Tibial artery (tissue), 4 donors: ENCODE measurements around the gene EGFL7.

Experiments
- DNase-seq, 2 donors: peaks; one replicate each; pipeline ENCODE4 v3.0.0-alpha.2; 2019
- H3K27ac ChIP-seq, 2 donors: fragments of 200-600 bp; sonication (generic) in 1 of 2; 1 replicate in 1 of 2; 2 replicates in 1 of 2; pipeline ENCODE4 v1.5.1; 2018 to 2019; ENCODE audit warnings: mild to moderate bottlenecking in 1 of 2
- H3K27me3 ChIP-seq, 2 donors: fragments of 200-600 bp; sonication (generic) in 1 of 2; one replicate each; pipeline versions ENCODE4 v1.5.1 to v1.6.0; 2016 to 2019
- H3K36me3 ChIP-seq, 3 donors: fragments of 200-600 bp; sonication (generic) in 2 of 3; one replicate each; pipeline ENCODE4 v1.5.1; 2016 to 2019; ENCODE audit warnings: mild to moderate bottlenecking in 2 of 3
- H3K4me1 ChIP-seq, 4 donors: fragments of 200-600 bp; sonication (generic) in 2 of 4; 1 replicate in 3 of 4; 2 replicates in 1 of 4; pipeline ENCODE4 v1.5.1; 2016 to 2019
- H3K4me3 ChIP-seq, 2 donors: fragments of 200-600 bp; sonication (generic) in 1 of 2; 1 replicate in 1 of 2; 2 replicates in 1 of 2; pipeline ENCODE4 v1.5.1; 2018 to 2019; ENCODE audit warnings: mild to moderate bottlenecking in 2 of 2
- H3K9me3 ChIP-seq, 3 donors: fragments of 200-600 bp; sonication (generic) in 1 of 3; one replicate each; pipeline ENCODE4 v1.5.1; 2016 to 2019
- intact Hi-C: fragments of 100-400 bp; cut with DNase I; formaldehyde crosslinking; loops from one replicate; pipeline ENCODE4 v1.15.0; 2023; ENCODE audit warnings: low total_unique reads
- TF ChIP-seq, protein P1 (sequence below), 2 experiments: fragments of 200-600 bp in 1 of 2; fragments of 450-650 bp in 1 of 2; IDR thresholded peaks; one replicate each; pipeline ENCODE4 v1.5.1; 2017 to 2019; ENCODE audit warnings: antibody characterized with exemption in 2 of 2, mild to moderate bottlenecking in 1 of 2, moderate library complexity in 1 of 2

The EGFL7 gene

DNA sequence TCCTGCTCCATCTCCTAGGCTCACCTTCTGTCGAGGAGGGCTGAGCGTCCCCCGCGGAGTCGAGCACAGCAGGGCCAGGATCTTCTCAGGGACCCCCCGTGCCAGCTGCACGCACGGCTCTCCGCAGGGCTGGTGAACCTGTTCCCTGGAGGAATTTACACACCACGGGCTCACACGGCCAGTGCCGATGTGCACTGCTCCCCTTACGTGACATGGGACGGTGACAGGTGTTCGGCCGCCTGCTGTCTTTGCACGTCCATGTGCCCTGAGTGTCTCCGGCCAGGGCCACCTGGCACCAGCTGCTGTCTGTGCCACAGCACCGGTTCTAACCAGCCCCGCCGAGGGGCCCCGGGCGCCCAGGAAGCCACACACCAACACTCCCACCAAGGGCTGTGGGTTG lies 33.2 kb downstream of the EGFL7 start:
- Histone ChIP-seq H3K36me3 (no peaks in the 10 kb centered on the region), H3K27ac (no peak overlapping the region), H3K4me1 (peaks cover 0 to 17% (median under 1%) of the 10 kb centered on the region in 4 donors), H3K9me3 (no peaks in the 10 kb centered on the region), H3K4me3 (no peak overlapping the region), H3K27me3 (peaks cover 0 to 56% of the 10 kb centered on the region in 2 donors)
- TF ChIP-seq, protein P1, sequence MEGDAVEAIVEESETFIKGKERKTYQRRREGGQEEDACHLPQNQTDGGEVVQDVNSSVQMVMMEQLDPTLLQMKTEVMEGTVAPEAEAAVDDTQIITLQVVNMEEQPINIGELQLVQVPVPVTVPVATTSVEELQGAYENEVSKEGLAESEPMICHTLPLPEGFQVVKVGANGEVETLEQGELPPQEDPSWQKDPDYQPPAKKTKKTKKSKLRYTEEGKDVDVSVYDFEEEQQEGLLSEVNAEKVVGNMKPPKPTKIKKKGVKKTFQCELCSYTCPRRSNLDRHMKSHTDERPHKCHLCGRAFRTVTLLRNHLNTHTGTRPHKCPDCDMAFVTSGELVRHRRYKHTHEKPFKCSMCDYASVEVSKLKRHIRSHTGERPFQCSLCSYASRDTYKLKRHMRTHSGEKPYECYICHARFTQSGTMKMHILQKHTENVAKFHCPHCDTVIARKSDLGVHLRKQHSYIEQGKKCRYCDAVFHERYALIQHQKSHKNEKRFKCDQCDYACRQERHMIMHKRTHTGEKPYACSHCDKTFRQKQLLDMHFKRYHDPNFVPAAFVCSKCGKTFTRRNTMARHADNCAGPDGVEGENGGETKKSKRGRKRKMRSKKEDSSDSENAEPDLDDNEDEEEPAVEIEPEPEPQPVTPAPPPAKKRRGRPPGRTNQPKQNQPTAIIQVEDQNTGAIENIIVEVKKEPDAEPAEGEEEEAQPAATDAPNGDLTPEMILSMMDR (IDR thresholded peaks at IDR 0.05): no peak
- DNase-seq: no peak
- intact Hi-C loops: no loop called here

DNA sequence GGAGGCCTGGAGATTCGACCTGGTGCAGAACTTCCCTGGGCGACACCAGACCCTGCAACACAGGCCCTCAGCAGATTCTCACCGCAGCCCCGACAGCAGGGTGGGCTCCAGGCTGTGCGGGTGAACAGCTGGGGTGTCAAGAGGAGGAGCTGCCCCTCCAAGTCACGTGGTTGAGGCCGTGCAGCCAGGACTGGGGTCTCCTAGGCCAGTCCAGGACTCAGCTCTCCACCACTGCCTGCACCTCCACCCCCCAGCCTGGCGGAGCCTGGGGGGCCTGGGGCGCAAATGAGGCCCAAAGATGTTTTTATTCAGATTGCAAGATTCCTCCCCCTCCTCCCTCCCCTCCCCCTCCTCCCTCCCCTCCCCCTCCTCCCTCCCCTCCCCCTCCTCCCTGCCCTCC lies 33.8 kb downstream of the EGFL7 start:
- no peaks in the 10 kb centered on the region for H3K36me3 ChIP-seq
- H3K27me3 ChIP-seq: peaks cover 0 to 61% of the 10 kb centered on the region in 2 donors
- no peak for DNase-seq
- no peaks in the 10 kb centered on the region for H3K9me3 ChIP-seq
- intact Hi-C loops: no loop called here
- no peak overlapping the region for H3K27ac ChIP-seq
- no peak overlapping the region for H3K4me3 ChIP-seq
- peaks cover 0 to 13% (median 0%) of the 10 kb centered on the region in 4 donors for H3K4me1 ChIP-seq
- TF ChIP-seq, protein P1 (IDR thresholded peaks at IDR 0.05): no peak

DNA sequence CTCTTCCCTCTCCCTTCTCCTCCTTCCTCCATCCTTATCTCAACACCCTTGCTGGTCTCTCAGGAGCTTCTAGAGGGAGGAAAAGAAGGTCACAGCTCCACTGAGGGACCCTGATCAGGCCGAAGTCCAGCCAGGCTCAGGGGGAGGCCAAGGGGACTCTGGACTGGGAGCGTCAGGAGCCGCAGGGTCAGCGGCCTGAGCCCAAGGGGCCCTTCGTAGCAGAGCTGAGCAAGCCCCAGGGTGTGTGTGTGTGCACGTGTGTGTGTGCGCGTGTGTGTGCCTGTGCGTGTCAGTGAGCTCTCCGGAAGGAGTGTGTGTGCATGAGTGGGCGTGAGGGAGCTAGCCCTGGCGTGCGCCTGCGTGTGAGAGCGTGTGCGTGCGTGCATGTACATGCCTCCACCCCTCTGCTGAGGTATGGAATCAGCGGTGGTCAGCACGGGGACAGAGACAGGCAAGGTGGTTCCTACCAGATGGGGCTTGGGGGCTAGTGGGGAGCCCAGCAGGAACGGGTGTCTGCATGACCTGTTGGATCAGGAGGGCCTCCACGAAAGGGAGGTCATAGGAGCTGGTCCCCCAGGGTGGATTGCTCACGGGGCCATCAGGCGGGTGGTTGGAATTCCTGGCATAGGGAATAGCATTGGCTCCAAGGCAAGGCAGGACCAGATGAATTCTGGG lies 34.6 kb downstream of the EGFL7 start:
- Histone ChIP-seq H3K36me3 (no peaks in the 10 kb centered on the region), H3K9me3 (no peaks in the 10 kb centered on the region), H3K27me3 (peaks cover 0 to 66% of the 10 kb centered on the region in 2 donors), H3K4me3 (no peak overlapping the region), H3K4me1 (peaks cover 0 to 13% (median 0%) of the 10 kb centered on the region in 4 donors), H3K27ac (no peak overlapping the region)
- no peak for DNase-seq
- TF ChIP-seq, protein P1 (IDR thresholded peaks at IDR 0.05): no peak
- intact Hi-C loops: no loop called here

DNA sequence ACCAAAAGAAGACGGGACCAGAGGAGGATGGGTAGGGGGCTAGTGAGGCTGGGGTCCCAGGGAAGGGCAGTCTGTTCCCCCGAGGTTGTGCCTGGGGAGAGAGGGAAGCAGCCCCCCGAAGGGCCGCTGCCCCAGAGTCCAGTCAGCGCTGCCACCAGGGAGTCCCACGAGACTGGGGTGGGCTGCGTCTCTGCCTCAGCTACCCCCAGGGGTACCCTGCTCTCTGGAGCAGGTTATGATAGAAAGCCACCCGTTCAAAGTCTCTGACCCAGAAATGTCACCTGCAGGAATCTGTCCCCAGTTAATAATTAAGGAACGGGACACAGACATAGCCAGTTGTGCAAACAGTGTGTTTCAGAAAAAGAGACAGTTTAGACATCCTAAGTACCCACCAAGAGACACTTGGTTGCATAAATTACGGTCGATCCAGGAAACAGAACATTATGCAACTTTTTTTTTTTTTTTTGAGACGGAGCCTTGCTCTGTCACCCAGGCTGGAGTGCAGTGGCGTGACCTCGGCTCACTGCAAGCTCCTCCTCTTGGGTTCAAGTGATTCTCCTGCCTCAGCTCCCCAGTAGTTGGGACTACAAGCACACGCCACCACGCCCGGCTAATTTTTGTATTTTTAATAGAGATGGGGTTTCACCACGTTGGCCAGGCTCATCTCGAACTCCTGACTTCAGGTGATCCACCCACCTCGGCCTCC lies 35.3 kb downstream of the EGFL7 start:
- Histone ChIP-seq H3K27ac (no peak overlapping the region), H3K9me3 (no peaks in the 10 kb centered on the region), H3K36me3 (no peaks in the 10 kb centered on the region), H3K4me1 (peaks cover 0 to 13% (median 0%) of the 10 kb centered on the region in 4 donors), H3K4me3 (no peak overlapping the region), H3K27me3 (peaks cover 0 to 66% of the 10 kb centered on the region in 2 donors)
- no peak for DNase-seq
- intact Hi-C loops: no loop called here
- TF ChIP-seq, protein P1 (IDR thresholded peaks at IDR 0.05): no peak

DNA sequence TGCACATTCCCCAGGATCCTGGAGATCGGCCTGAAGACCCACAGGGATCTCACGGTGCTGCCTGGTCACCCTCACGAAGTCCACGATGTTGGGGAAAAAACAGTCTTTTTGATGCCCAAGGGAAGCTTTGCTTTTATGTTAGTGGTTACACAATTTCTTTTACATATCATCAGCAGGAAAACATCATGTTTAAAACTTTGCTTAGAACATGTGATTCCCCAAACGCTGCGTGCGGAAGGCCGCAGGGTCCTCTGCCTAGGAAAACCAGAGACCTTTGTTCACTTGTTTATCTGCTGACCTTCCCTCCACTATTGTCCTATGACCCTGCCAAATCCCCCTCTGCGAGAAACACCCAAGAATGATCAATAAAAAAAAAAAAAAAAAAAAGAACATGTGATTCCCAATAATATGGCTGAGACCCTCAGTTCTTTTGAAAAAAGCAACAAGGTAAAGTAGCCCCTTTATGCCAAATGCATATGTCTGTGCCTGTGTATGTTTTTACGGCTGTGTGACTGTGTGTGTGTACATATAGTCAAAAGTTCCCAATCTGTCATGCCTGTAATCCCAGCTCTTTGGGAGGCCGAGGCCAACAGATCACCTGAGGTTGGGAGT lies 36.0 kb downstream of the EGFL7 start:
- no peaks in the 10 kb centered on the region for H3K9me3 ChIP-seq
- DNase-seq: no peak
- TF ChIP-seq, protein P1 (IDR thresholded peaks at IDR 0.05): no peak
- no peak overlapping the region for H3K4me3 ChIP-seq
- intact Hi-C loops: no loop called here
- H3K27me3 ChIP-seq: peaks cover 0 to 64% of the 10 kb centered on the region in 2 donors
- H3K4me1 ChIP-seq: peaks cover 0 to 13% (median 0%) of the 10 kb centered on the region in 4 donors
- no peak overlapping the region for H3K27ac ChIP-seq
- no peaks in the 10 kb centered on the region for H3K36me3 ChIP-seq
